OCI-LY7 (cell line): ENCODE results near the gene PURB.

Source experiments
- EZH2phosphoT487 ChIP-seq: fragments of 200-600 bp; sonication (generic); IDR thresholded peaks from 2 replicates; pipeline ENCODE4 v1.6.1; 2018; ENCODE audit warnings: low read depth, borderline replicate concordance, mild to moderate bottlenecking, mixed run types, antibody characterized with exemption, low read length, moderate library complexity, mixed read lengths
- TF ChIP-seq, protein P1 (sequence below): fragments of 200-600 bp; sonication (generic); conservative IDR thresholded peaks from 2 replicates; pipeline ENCODE4 v1.5.1; 2014; ENCODE audit warnings: mild to moderate bottlenecking, antibody characterized with exemption, low read length, moderate library complexity, mixed read lengths

DNA sequence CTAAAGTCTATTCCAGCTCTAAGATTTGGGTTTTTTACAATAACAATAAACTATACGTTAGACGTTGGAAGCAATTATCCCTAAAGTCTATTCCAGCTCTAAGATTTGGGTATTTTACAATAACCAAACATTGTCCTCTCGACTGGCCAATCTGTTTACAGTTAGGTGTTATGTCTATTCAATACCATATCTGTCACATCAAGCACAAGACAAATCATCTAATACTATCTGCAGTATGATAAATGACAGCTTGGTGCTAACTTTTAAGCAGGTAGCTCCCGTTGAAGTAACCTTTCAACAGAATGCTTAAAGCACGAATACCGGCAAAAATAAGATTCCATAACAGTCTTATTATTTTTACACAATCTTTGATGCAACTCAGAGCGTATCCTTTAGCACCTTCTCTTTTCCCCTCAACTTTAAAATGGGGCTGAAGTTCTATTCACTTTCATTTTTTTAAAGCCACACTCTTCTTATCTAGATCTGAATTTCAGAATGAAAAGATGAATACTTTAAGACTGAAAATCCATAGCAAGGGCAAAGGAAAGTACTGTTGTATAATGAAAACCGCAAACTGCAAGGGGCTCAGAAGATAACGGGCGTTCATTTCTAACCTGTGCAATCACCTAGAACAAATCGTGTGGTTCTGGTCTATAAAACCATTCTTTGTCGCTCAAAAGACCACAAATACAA, 38.4 kb downstream of the PURB start:
- TF ChIP-seq, protein P1, sequence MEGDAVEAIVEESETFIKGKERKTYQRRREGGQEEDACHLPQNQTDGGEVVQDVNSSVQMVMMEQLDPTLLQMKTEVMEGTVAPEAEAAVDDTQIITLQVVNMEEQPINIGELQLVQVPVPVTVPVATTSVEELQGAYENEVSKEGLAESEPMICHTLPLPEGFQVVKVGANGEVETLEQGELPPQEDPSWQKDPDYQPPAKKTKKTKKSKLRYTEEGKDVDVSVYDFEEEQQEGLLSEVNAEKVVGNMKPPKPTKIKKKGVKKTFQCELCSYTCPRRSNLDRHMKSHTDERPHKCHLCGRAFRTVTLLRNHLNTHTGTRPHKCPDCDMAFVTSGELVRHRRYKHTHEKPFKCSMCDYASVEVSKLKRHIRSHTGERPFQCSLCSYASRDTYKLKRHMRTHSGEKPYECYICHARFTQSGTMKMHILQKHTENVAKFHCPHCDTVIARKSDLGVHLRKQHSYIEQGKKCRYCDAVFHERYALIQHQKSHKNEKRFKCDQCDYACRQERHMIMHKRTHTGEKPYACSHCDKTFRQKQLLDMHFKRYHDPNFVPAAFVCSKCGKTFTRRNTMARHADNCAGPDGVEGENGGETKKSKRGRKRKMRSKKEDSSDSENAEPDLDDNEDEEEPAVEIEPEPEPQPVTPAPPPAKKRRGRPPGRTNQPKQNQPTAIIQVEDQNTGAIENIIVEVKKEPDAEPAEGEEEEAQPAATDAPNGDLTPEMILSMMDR, result no peak
- no peak for TF ChIP-seq EZH2phosphoT487
